Measurements from ENCODE around the gene SETD3. TPM values are rescaled to one million over a fixed set of nuclear protein-coding genes. Genes with fewer than 3 reads are reported as not detected.

SETD3 gene
- total RNA-seq, 2 donors from 2014 or later: 57.8 to 68.1 TPM

DNA sequence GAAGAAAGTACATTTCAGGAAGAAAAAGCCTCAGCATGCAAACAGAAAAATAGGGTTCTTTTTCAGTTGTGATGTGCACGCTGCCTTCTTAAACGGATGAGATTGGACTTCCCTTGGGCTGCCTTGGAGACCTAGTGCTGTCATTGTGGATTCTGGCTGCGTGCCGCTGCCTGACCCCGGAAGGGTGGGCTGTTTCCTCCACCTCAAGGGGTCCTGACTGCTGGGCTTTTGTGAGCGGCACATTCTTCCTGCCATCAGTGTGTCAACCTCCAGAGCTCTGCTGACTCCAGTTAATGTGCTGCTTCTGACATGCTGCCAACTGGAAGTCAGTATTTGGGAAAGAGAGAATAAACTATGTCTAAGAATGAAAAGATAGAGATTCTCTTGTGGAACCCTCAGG is 25.6 kb upstream of the SETD3 start:
- Mint-ChIP-seq H3K27me3 (ENCODE audit: insufficient read depth) (no peaks in the 10 kb centered on the region), H3K27ac (peak overlapping the region; percentile 72), H3K9me3 (no peaks in the 10 kb centered on the region), H3K4me1 (peaks cover 8% of the 10 kb centered on the region), H3K4me3 (no peak overlapping the region), H3K36me3 (ENCODE audit: low read depth) (peaks cover 77% of the 10 kb centered on the region)
- Histone ChIP-seq H3K4me1 (ENCODE audit: control insufficient read depth, insufficient read depth, low read length) (no peaks in the 10 kb centered on the region), H3K4me3 (ENCODE audit: low read length) (no peak overlapping the region), H3K9ac (ENCODE audit: extremely low read depth, low read length, poor library complexity, severe bottlenecking) (no peak overlapping the region), H3K9me3 (ENCODE audit: control insufficient read depth, low read length) (no peaks in the 10 kb centered on the region), H3K27ac (ENCODE audit: low read depth, low read length) (no peak overlapping the region), H3K27me3 (ENCODE audit: control insufficient read depth, insufficient read depth, low read length, poor library complexity, severe bottlenecking) (no peaks in the 10 kb centered on the region), H3K36me3 (ENCODE audit: control insufficient read depth, insufficient read depth, low read length) (peaks cover 92% of the 10 kb centered on the region)
- 93 to 94% methylated on average over 6 of the region's 6 CpGs for WGBS, 2 experiments (ENCODE audit: insufficient coverage in 1 of 2, insufficient read length in 1 of 2)
- TF ChIP-seq CTCF (conservative IDR thresholded peaks at IDR 0.05): no peak
- DNase-seq: no peak

DNA sequence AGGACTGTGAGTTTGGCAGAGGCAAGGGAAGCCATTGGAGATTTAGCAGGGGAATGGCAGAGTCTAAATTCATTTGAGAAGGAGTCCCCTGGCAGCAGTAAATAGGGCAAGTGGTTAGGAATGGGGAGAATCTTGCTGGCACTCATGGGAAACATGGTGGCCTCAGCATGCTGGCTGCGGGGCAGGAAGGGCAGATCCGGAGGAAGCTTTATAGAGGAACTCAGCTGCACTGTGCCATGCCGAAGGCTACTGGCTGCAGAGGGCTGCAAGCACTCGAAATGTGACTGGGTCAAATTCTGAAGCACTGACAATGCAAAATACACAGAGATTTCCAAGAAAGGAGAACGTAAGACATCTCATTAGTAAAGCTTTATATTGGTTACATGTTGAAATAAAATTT is 24.4 kb upstream of the SETD3 start:
- DNase-seq: no peak
- WGBS, 2 experiments (ENCODE audit: insufficient coverage in 1 of 2, insufficient read length in 1 of 2): 95 to 97% methylated on average over 5 of the region's 5 CpGs
- no peak overlapping the region for H3K4me3 Mint-ChIP-seq
- no peak for TF ChIP-seq CTCF (conservative IDR thresholded peaks at IDR 0.05)
- no peak overlapping the region for H3K27ac ChIP-seq (ENCODE audit: low read depth, low read length)
- H3K27me3 ChIP-seq (ENCODE audit: control insufficient read depth, insufficient read depth, low read length, poor library complexity, severe bottlenecking): no peaks in the 10 kb centered on the region
- no peaks in the 10 kb centered on the region for H3K9me3 Mint-ChIP-seq
- no peak overlapping the region for H3K4me3 ChIP-seq (ENCODE audit: low read length)
- no peaks in the 10 kb centered on the region for H3K9me3 ChIP-seq (ENCODE audit: control insufficient read depth, low read length)
- H3K9ac ChIP-seq (ENCODE audit: extremely low read depth, low read length, poor library complexity, severe bottlenecking): no peak overlapping the region
- no peaks in the 10 kb centered on the region for H3K4me1 ChIP-seq (ENCODE audit: control insufficient read depth, insufficient read depth, low read length)
- H3K27ac Mint-ChIP-seq: no peak overlapping the region
- H3K36me3 ChIP-seq (ENCODE audit: control insufficient read depth, insufficient read depth, low read length): peaks cover 98% of the 10 kb centered on the region
- peaks cover 79% of the 10 kb centered on the region for H3K36me3 Mint-ChIP-seq (ENCODE audit: low read depth)
- peaks cover 5% of the 10 kb centered on the region for H3K4me1 Mint-ChIP-seq
- no peaks in the 10 kb centered on the region for H3K27me3 Mint-ChIP-seq (ENCODE audit: insufficient read depth)

DNA sequence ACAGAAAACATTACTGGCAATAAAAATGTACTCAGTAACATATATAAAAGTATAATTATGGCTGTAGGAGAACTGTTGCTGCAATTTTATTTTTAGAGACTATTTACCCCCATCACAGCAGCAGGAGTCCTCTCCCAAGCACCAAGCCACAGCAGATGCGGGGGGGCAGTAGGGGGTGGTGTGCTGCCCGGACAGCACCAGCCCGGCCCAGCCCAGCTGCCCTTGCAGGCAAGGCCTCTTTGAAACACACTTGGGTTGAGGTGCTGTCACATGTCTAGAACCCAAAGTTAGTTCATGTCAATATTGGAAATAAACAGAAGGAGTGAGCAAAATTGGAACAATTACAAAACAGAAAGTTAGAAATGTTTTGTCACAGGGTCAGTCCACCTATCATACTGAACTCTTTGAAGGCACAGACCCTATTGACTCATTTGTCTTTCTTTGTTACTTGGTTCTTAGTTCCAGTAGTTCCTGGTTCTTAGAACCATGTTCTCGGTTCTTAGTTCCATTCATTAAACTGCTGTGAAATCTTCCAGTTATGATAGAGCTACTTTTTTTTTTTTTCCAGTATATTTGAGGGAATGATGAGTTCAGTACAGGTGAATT is 23.3 kb upstream of the SETD3 start:
- Mint-ChIP-seq H3K4me1 (peaks cover 5% of the 10 kb centered on the region), H3K27me3 (ENCODE audit: insufficient read depth) (no peaks in the 10 kb centered on the region), H3K36me3 (ENCODE audit: low read depth) (peaks cover 73% of the 10 kb centered on the region), H3K27ac (no peak overlapping the region), H3K4me3 (no peak overlapping the region), H3K9me3 (no peaks in the 10 kb centered on the region)
- Histone ChIP-seq H3K27me3 (ENCODE audit: control insufficient read depth, insufficient read depth, low read length, poor library complexity, severe bottlenecking) (no peaks in the 10 kb centered on the region), H3K4me1 (ENCODE audit: control insufficient read depth, insufficient read depth, low read length) (no peaks in the 10 kb centered on the region), H3K9ac (ENCODE audit: extremely low read depth, low read length, poor library complexity, severe bottlenecking) (no peak overlapping the region), H3K36me3 (ENCODE audit: control insufficient read depth, insufficient read depth, low read length) (peaks cover 99% of the 10 kb centered on the region), H3K9me3 (ENCODE audit: control insufficient read depth, low read length) (no peaks in the 10 kb centered on the region), H3K27ac (ENCODE audit: low read depth, low read length) (no peak overlapping the region), H3K4me3 (ENCODE audit: low read length) (no peak overlapping the region)
- no peak for TF ChIP-seq CTCF (conservative IDR thresholded peaks at IDR 0.05)
- WGBS, 2 experiments (ENCODE audit: insufficient coverage in 1 of 2, insufficient read length in 1 of 2): 97 to 100% methylated on average over 1 to 4 of the region's 4 CpGs
- no peak for DNase-seq
